PC-3 (cell line): ENCODE measurements around the gene MAST4. TPM values are rescaled to one million over a fixed set of nuclear protein-coding genes. Genes with fewer than 3 reads are reported as not detected.

ENCODE experiments used
- ATAC-seq: fragments of 200-7000 bp; cut with Tn5 transposase; 2 replicates; pipeline ENCODE4 v1.9.1; 2020; ENCODE audit warnings: mild to moderate bottlenecking, moderate library complexity
- BruUV-seq: library from RNA; stranded (reverse); fragments of 400-500 nt; replicated peaks from 2 replicates; lab custom pipeline; 2021; lab: Mats Ljungman, UMichigan
- CTCF ChIA-PET: fragments of 300-600 bp; sonication (Branson Sonifier 250); formaldehyde crosslinking; loops from one replicate; lab custom pipeline; 2022; ENCODE audit warnings: antibody characterized with exemption; lab: Charles Lee
- POLR2A ChIA-PET: fragments of 300-600 bp; sonication (Branson Sonifier 250); formaldehyde crosslinking; loops from one replicate; lab custom pipeline; 2022; ENCODE audit warnings: antibody characterized with exemption; ENCODE audit not compliant: unreplicated experiment; lab: Charles Lee
- DNase-seq: peaks from one replicate; pipeline ENCODE4 v3.0.0-alpha.2; 2015
- H2AFZ ChIP-seq: fragments of 300-600 bp; sonication (generic); 2 replicates; pipeline ENCODE4 v1.6.0; 2016; ENCODE audit warnings: antibody characterized with exemption, low read length
- H3F3A ChIP-seq: fragments of 300-600 bp; sonication (generic); one replicate; pipeline ENCODE4 v1.6.0; 2017; ENCODE audit warnings: antibody characterized with exemption, low read length, control low read depth, mild to moderate bottlenecking; ENCODE audit not compliant: unreplicated experiment
- H3K27ac ChIP-seq: fragments of 300-600 bp; sonication (generic); 2 replicates; pipeline ENCODE4 v1.5.1; 2016; ENCODE audit warnings: mild to moderate bottlenecking, low read length
- H3K27me3 ChIP-seq: fragments of 300-600 bp; sonication (generic); 2 replicates; pipeline ENCODE4 v1.6.1; 2016; ENCODE audit warnings: low read length, mixed read lengths
- H3K36me3 ChIP-seq: fragments of 300-600 bp; sonication (generic); 2 replicates; pipeline ENCODE4 v1.6.1; 2016; ENCODE audit warnings: low read depth, mixed run types, low read length, mixed read lengths
- H3K4me1 ChIP-seq: fragments of 300-600 bp; sonication (generic); 2 replicates; pipeline ENCODE4 v1.5.1; 2016; ENCODE audit warnings: low read length; ENCODE audit not compliant: insufficient read depth
- H3K4me2 ChIP-seq: fragments of 300-600 bp; sonication (generic); 2 replicates; pipeline ENCODE4 v1.6.0; 2016; ENCODE audit warnings: low read length
- H3K4me3 ChIP-seq: fragments of 300-600 bp; sonication (generic); 2 replicates; pipeline ENCODE4 v1.5.1; 2016; ENCODE audit warnings: mild to moderate bottlenecking, low read length, mixed read lengths
- H3K79me2 ChIP-seq: fragments of 300-600 bp; sonication (generic); 2 replicates; pipeline ENCODE4 v1.6.1; 2017; ENCODE audit warnings: low read length, mixed read lengths
- H3K9ac ChIP-seq: fragments of 300-600 bp; sonication (generic); 2 replicates; pipeline ENCODE4 v1.6.0; 2016; ENCODE audit warnings: mild to moderate bottlenecking, low read length
- H3K9me2 ChIP-seq: fragments of 300-600 bp; sonication (generic); replicated peaks from 2 replicates; pipeline ENCODE4 v1.6.1; 2016; ENCODE audit warnings: mixed run types, low read length, mixed read lengths
- H3K9me3 ChIP-seq: fragments of 300-600 bp; sonication (generic); 2 replicates; pipeline ENCODE4 v1.6.1; 2016; ENCODE audit warnings: low read length, mixed read lengths
- H4K20me1 ChIP-seq: fragments of 300-600 bp; sonication (generic); 2 replicates; pipeline ENCODE4 v1.6.1; 2016; ENCODE audit warnings: low read length, mixed read lengths
- EZH2 ChIP-seq: fragments of 300-600 bp; sonication (generic); IDR thresholded peaks from one replicate; pipeline ENCODE4 v1.6.1; 2017; ENCODE audit warnings: antibody characterized with exemption, mild to moderate bottlenecking, low read length; ENCODE audit not compliant: unreplicated experiment
- EZH2phosphoT487 ChIP-seq: fragments of 300-600 bp; sonication (generic); IDR thresholded peaks from 2 replicates; pipeline ENCODE4 v1.6.1; 2018; ENCODE audit warnings: mild to moderate bottlenecking, antibody characterized with exemption, low read length, borderline replicate concordance
- intact Hi-C: fragments of 100-400 bp; cut with micrococcal nuclease; formaldehyde crosslinking; loops from 2 replicates; pipeline ENCODE4 v1.9.0; 2023
- total RNA-seq: library from RNA; depleted of rRNA; stranded (reverse); fragments of >200 nt; gene quantifications from 2 replicates; pipeline ENCODE4 v1.2.3, GENCODE V29; 2014
- TF ChIP-seq, protein P1 (sequence below): fragments of 300-600 bp; sonication (generic); conservative IDR thresholded peaks from 2 replicates; pipeline ENCODE4 v1.5.1; 2017; ENCODE audit warnings: antibody characterized with exemption, low read depth, mild to moderate bottlenecking, low read length

Gene MAST4
- total RNA-seq, 1 experiment from 2014 or later, result 7.9 TPM

DNA sequence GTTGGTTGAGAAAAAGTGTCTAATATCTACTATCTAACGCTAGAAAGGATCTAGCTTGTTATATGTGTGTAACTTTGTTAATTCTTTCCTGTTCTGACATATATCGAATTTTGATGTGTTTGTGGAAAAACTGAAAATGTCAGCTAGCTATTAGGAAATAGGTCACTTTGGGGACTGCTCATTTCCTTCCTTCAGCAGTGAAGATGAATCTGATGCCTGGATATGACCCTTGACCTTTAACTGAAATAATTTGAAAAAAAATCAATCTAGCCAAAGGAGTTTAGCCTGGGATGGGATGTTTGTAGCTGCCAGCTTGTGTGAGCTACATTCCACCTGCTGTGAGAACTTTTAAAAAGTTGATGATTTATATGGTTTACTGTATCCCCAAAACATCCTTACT, 533.6 kb downstream of the MAST4 start:
- no peaks in the 10 kb centered on the region for H3K79me2 ChIP-seq
- H3K27me3 ChIP-seq, result no peaks in the 10 kb centered on the region
- H3K4me1 ChIP-seq, result no peaks in the 10 kb centered on the region
- H3K27ac ChIP-seq, result no peak overlapping the region
- H3K36me3 ChIP-seq, result no peaks in the 10 kb centered on the region
- TF ChIP-seq, protein P1, sequence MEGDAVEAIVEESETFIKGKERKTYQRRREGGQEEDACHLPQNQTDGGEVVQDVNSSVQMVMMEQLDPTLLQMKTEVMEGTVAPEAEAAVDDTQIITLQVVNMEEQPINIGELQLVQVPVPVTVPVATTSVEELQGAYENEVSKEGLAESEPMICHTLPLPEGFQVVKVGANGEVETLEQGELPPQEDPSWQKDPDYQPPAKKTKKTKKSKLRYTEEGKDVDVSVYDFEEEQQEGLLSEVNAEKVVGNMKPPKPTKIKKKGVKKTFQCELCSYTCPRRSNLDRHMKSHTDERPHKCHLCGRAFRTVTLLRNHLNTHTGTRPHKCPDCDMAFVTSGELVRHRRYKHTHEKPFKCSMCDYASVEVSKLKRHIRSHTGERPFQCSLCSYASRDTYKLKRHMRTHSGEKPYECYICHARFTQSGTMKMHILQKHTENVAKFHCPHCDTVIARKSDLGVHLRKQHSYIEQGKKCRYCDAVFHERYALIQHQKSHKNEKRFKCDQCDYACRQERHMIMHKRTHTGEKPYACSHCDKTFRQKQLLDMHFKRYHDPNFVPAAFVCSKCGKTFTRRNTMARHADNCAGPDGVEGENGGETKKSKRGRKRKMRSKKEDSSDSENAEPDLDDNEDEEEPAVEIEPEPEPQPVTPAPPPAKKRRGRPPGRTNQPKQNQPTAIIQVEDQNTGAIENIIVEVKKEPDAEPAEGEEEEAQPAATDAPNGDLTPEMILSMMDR, result no peak
- DNase-seq, result no peak
- H3F3A ChIP-seq, result no peaks in the 10 kb centered on the region
- H3K9me3 ChIP-seq, result no peaks in the 10 kb centered on the region
- no peak for ATAC-seq
- no peak overlapping the region for H3K4me2 ChIP-seq
- no peaks in the 10 kb centered on the region for H4K20me1 ChIP-seq
- intact Hi-C loops, result no loop called here
- no peak overlapping the region for H2AFZ ChIP-seq
- ChIA-PET POLR2A (no interaction called here), CTCF (no interaction called here)
- H3K9me2 ChIP-seq, result no peaks in the 10 kb centered on the region
- no peak overlapping the region for H3K9ac ChIP-seq
- H3K4me3 ChIP-seq, result no peak overlapping the region
- no TSS peak for BruUV-seq

DNA sequence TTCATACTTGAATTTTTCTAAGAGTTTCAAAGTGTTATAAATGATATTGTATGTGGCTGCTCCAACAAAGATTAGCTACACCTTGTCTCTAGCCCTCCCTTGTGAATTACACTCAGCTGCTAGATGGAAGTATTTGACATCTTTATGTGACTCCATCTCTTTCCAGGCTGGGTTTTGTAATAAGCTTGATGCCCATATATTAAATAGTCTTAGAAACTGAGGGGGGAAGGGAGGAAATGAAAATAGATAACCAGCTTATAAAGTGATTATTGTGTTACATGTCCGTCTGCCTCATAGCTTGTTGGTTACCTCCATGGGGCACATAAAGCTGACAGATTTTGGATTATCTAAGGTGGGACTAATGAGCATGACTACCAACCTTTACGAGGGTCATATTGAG, 537.0 kb downstream of the MAST4 start:
- H3K4me3 ChIP-seq, result no peak overlapping the region
- ATAC-seq (no peak), DNase-seq (no peak)
- no peaks in the 10 kb centered on the region for H3K9me3 ChIP-seq
- no peaks in the 10 kb centered on the region for H3F3A ChIP-seq
- POLR2A ChIA-PET, result no interaction called here
- H3K27ac ChIP-seq, result no peak overlapping the region
- TF ChIP-seq EZH2 (no peak), EZH2phosphoT487 (no peak)
- TF ChIP-seq, protein P1, result no peak
- H3K36me3 ChIP-seq, result no peaks in the 10 kb centered on the region
- H3K4me1 ChIP-seq, result no peaks in the 10 kb centered on the region
- CTCF ChIA-PET, result no interaction called here
- H3K27me3 ChIP-seq, result no peaks in the 10 kb centered on the region
- no peaks in the 10 kb centered on the region for H3K9me2 ChIP-seq
- H2AFZ ChIP-seq, result no peak overlapping the region
- intact Hi-C loops, result no loop called here
- BruUV-seq, result no TSS peak
- H3K79me2 ChIP-seq, result no peaks in the 10 kb centered on the region
- no peak overlapping the region for H3K9ac ChIP-seq
- no peaks in the 10 kb centered on the region for H4K20me1 ChIP-seq
- H3K4me2 ChIP-seq, result no peak overlapping the region

DNA sequence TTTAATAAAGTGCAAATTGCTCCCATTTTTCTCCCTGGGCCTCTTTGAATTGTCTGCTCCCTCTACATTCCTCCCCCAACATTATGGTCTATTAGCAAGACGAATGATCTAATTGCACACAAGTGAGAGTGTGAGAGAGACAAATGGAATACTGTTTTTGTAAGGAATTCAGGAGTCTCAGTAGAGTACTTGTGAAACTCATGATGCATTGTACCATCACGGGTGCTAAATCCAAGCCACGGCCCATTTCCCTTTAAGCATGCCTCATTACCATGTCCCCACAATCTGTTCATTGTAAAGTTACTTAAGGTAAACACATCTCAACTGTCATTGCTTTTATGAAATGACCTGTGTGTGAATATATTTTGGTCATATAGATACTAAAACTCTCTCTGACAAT, 537.6 kb downstream of the MAST4 start:
- no peak for ATAC-seq
- H3K9me3 ChIP-seq, result no peaks in the 10 kb centered on the region
- no peaks in the 10 kb centered on the region for H4K20me1 ChIP-seq
- H3K79me2 ChIP-seq, result no peaks in the 10 kb centered on the region
- H3K9ac ChIP-seq, result no peak overlapping the region
- H2AFZ ChIP-seq, result no peak overlapping the region
- no peaks in the 10 kb centered on the region for H3F3A ChIP-seq
- no peaks in the 10 kb centered on the region for H3K4me1 ChIP-seq
- no peak overlapping the region for H3K4me3 ChIP-seq
- no peak for DNase-seq
- intact Hi-C loops, result no loop called here
- H3K27ac ChIP-seq, result no peak overlapping the region
- H3K4me2 ChIP-seq, result no peak overlapping the region
- H3K36me3 ChIP-seq, result no peaks in the 10 kb centered on the region
- no peaks in the 10 kb centered on the region for H3K27me3 ChIP-seq
- no TSS peak for BruUV-seq
- TF ChIP-seq, protein P1, result no peak
- no peak for TF ChIP-seq EZH2phosphoT487
- TF ChIP-seq EZH2, result no peak
- CTCF ChIA-PET, result no interaction called here
- POLR2A ChIA-PET, result no interaction called here
- H3K9me2 ChIP-seq, result no peaks in the 10 kb centered on the region
